Panc1 (cell line): Measurements from ENCODE around the gene HPCAL1.

Experiments
- POLR2AphosphoS5 ChIP-seq: IDR thresholded peaks from 2 replicates; pipeline ENCODE4 v1.6.1; 2012; ENCODE audit warnings: mild to moderate bottlenecking, low read depth, low read length, moderate library complexity
- TCF7L2 ChIP-seq: IDR thresholded peaks from 2 replicates; pipeline ENCODE4 v1.6.1; 2011; ENCODE audit warnings: mild to moderate bottlenecking, low read depth, low read length, inconsistent platforms
- TF ChIP-seq, protein P1 (sequence below): fragments of 450-650 bp; IDR thresholded peaks from 2 replicates; pipeline ENCODE4 v1.5.1; 2017; ENCODE audit warnings: mild to moderate bottlenecking

DNA sequence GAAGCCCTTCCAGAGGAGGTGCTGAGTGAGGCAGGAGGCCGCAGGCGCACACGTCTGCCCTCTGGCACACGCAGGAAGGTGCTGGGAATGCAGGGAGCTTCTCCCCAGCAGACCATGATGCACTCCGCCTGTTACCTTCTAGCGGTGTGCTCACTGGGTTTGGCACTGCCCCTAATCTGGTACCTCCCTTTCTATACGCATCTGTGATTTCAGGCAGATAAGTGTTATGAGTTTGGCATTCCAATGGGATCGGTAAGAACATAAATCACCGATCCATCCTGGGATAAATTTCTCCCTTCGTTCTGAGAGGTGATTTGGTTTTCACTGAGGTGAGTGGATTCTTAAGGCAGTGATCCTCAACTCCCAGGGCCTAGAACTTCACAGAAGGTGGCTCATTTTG, 110.8 kb downstream of the HPCAL1 start:
- TF ChIP-seq, protein P1, sequence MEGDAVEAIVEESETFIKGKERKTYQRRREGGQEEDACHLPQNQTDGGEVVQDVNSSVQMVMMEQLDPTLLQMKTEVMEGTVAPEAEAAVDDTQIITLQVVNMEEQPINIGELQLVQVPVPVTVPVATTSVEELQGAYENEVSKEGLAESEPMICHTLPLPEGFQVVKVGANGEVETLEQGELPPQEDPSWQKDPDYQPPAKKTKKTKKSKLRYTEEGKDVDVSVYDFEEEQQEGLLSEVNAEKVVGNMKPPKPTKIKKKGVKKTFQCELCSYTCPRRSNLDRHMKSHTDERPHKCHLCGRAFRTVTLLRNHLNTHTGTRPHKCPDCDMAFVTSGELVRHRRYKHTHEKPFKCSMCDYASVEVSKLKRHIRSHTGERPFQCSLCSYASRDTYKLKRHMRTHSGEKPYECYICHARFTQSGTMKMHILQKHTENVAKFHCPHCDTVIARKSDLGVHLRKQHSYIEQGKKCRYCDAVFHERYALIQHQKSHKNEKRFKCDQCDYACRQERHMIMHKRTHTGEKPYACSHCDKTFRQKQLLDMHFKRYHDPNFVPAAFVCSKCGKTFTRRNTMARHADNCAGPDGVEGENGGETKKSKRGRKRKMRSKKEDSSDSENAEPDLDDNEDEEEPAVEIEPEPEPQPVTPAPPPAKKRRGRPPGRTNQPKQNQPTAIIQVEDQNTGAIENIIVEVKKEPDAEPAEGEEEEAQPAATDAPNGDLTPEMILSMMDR, result no peak
- TF ChIP-seq TCF7L2 (no peak), POLR2AphosphoS5 (no peak)
